DND-41 (cell line): ENCODE measurements around the gene FBXW4.

Experiments
- ATAC-seq: fragments of 200-7000 bp; cut with Tn5 transposase; 3 replicates; pipeline ENCODE4 v1.9.1; 2021; ENCODE audit warnings: low read depth; ENCODE audit not compliant: insufficient read depth
- DNase-seq: peaks from one replicate; pipeline ENCODE4 v3.0.0-alpha.2; 2020
- H2AFZ ChIP-seq: 2 replicates; pipeline ENCODE4 v1.6.0; 2012; ENCODE audit warnings: low read depth, low read length
- H3K27ac ChIP-seq: 2 replicates; pipeline ENCODE4 v1.5.1; 2012; ENCODE audit warnings: low read length, inconsistent platforms
- H3K27me3 ChIP-seq: fragments of 200-600 bp; sonication (generic); 2 replicates; pipeline ENCODE4 v1.6.0; 2012; ENCODE audit warnings: low read length, mild to moderate bottlenecking, inconsistent platforms; ENCODE audit not compliant: insufficient read depth, poor library complexity
- H3K36me3 ChIP-seq: 2 replicates; pipeline ENCODE4 v1.5.1; 2012; ENCODE audit warnings: low read length, inconsistent platforms; ENCODE audit not compliant: insufficient read depth
- H3K4me1 ChIP-seq: 2 replicates; pipeline ENCODE4 v1.5.1; 2012; ENCODE audit warnings: mild to moderate bottlenecking, low read length; ENCODE audit not compliant: insufficient read depth
- H3K4me2 ChIP-seq: 2 replicates; pipeline ENCODE4 v1.6.0; 2012; ENCODE audit warnings: mild to moderate bottlenecking, moderate library complexity, low read length, inconsistent platforms; ENCODE audit not compliant: insufficient read depth
- H3K4me3 ChIP-seq, 2 experiments: fragments of 200-600 bp in 1 of 2; shearing (Covaris generic) in 1 of 2; 2 replicates each; pipeline ENCODE4 v1.5.1; 2012 to 2016; ENCODE audit warnings: inconsistent platforms in 2 of 2, low read length in 2 of 2, mild to moderate bottlenecking in 2 of 2, low read depth in 1 of 2, moderate library complexity in 1 of 2
- H3K79me2 ChIP-seq: 2 replicates; pipeline ENCODE4 v1.6.0; 2012; ENCODE audit warnings: low read length, inconsistent platforms; ENCODE audit not compliant: insufficient read depth
- H3K9ac ChIP-seq: 2 replicates; pipeline ENCODE4 v1.6.0; 2012; ENCODE audit warnings: low read depth, mild to moderate bottlenecking, inconsistent platforms, low read length, moderate library complexity
- H3K9me3 ChIP-seq: 2 replicates; pipeline ENCODE4 v1.5.1; 2012; ENCODE audit warnings: low read length, moderate library complexity, mild to moderate bottlenecking, inconsistent platforms; ENCODE audit not compliant: insufficient read depth, severe bottlenecking
- H4K20me1 ChIP-seq: 2 replicates; pipeline ENCODE4 v1.6.0; 2012; ENCODE audit warnings: low read length; ENCODE audit not compliant: insufficient read depth
- CTCF ChIP-seq: IDR thresholded peaks from 2 replicates; pipeline ENCODE4 v1.5.1; 2012; ENCODE audit warnings: borderline replicate concordance, low read length, moderate library complexity, mild to moderate bottlenecking; ENCODE audit not compliant: poor library complexity, severe bottlenecking; ENCODE audit errors: extremely low read depth
- EZH2 ChIP-seq: IDR thresholded peaks from 3 replicates; pipeline ENCODE4 v1.6.1; 2012; ENCODE audit warnings: borderline replicate concordance, low read depth, mild to moderate bottlenecking, moderate library complexity, low read length, inconsistent platforms; ENCODE audit not compliant: severe bottlenecking

Gene FBXW4

GRCh38 chr10:101617102-101617823 lies 77.7 kb downstream of the FBXW4 start:
- no peaks in the 10 kb centered on the region for H3K4me1 ChIP-seq
- no peaks in the 10 kb centered on the region for H3K27me3 ChIP-seq
- TF ChIP-seq EZH2 (no peak), CTCF (no peak)
- H4K20me1 ChIP-seq: peaks cover 4% of the 10 kb centered on the region; the same call in 1 of the 2 replicates
- H3K27ac ChIP-seq: no peak overlapping the region
- no peak overlapping the region for H3K9ac ChIP-seq
- no peak overlapping the region for H3K4me2 ChIP-seq
- no peaks in the 10 kb centered on the region for H3K79me2 ChIP-seq
- H3K36me3 ChIP-seq: peaks cover 48% of the 10 kb centered on the region
- DNase-seq (no peak), ATAC-seq (no peak)
- H3K9me3 ChIP-seq: no peaks in the 10 kb centered on the region
- no peak overlapping the region for H2AFZ ChIP-seq
- H3K4me3 ChIP-seq: no peak overlapping the region

- Histone ChIP-seq H3K27ac (no peak overlapping the region), H3K4me3 (no peak overlapping the region), H3K36me3 (peaks cover 51% of the 10 kb centered on the region), H2AFZ (no peak overlapping the region), H3K9ac (no peak overlapping the region), H3K4me2 (no peak overlapping the region), H4K20me1 (peaks cover 4% of the 10 kb centered on the region; the same call in 1 of the 2 replicates), H3K4me1 (no peaks in the 10 kb centered on the region), H3K79me2 (no peaks in the 10 kb centered on the region), H3K27me3 (no peaks in the 10 kb centered on the region), H3K9me3 (no peaks in the 10 kb centered on the region)
- TF ChIP-seq CTCF (no peak), EZH2 (no peak)
- no peak for ATAC-seq
- DNase-seq: no peak
Measured at GRCh38 chr10:101616415-101617101, 78.4 kb downstream of the FBXW4 start.

- no peak overlapping the region for H3K27ac ChIP-seq
- ATAC-seq (no peak), DNase-seq (no peak)
- TF ChIP-seq EZH2: no peak
- TF ChIP-seq CTCF: no peak
- peaks cover 52% of the 10 kb centered on the region for H3K36me3 ChIP-seq
- no peak overlapping the region for H3K9ac ChIP-seq
- no peak overlapping the region for H3K4me3 ChIP-seq
- no peaks in the 10 kb centered on the region for H3K27me3 ChIP-seq
- no peaks in the 10 kb centered on the region for H3K9me3 ChIP-seq
- H3K4me1 ChIP-seq: no peaks in the 10 kb centered on the region
- no peak overlapping the region for H2AFZ ChIP-seq
- no peak overlapping the region for H3K4me2 ChIP-seq
- H4K20me1 ChIP-seq: peaks cover 4% of the 10 kb centered on the region; the same call in 1 of the 2 replicates
- no peaks in the 10 kb centered on the region for H3K79me2 ChIP-seq
Measured at GRCh38 chr10:101615525-101616116, 79.3 kb downstream of the FBXW4 start.
